IMR-90 (cell line): Measurements from ENCODE around the gene COL2A1. TPM values are rescaled to one million over a fixed set of nuclear protein-coding genes. Genes with fewer than 3 reads are reported as not detected.

Experiments used
- ATAC-seq: fragments of 200-7000 bp; cut with Tn5 transposase; 2 replicates; pipeline ENCODE4 v1.9.1; 2020; ENCODE audit warnings: low read depth, mild to moderate bottlenecking, moderate library complexity
- BruUV-seq: library from RNA; stranded (reverse); fragments of 400-500 nt; replicated peaks from 2 replicates; lab custom pipeline; 2021; lab: Mats Ljungman, UMichigan
- CTCF ChIA-PET: fragments of 300-600 bp; formaldehyde crosslinking; extraction: SDS; loops from one replicate; lab custom pipeline; 2021; ENCODE audit warnings: antibody characterized with exemption; lab: Yijun Ruan, JAX
- POLR2A ChIA-PET: fragments of 300-600 bp; sonication (Branson Sonifier 250); formaldehyde crosslinking; loops from one replicate; lab custom pipeline; 2022; ENCODE audit warnings: antibody characterized with exemption; ENCODE audit not compliant: unreplicated experiment; lab: Charles Lee
- DNase-seq: peaks from one replicate; pipeline ENCODE4 v3.0.0; 2013
- H2AFZ ChIP-seq: replicated peaks from 2 replicates; pipeline ENCODE3; 2013; ENCODE audit warnings: low read length, mild to moderate bottlenecking; ENCODE audit not compliant: poor library complexity
- H2AK5ac ChIP-seq: 2 replicates; pipeline ENCODE4 v1.6.1; 2013; ENCODE audit warnings: low read depth, low read length, inconsistent platforms
- H2AK9ac ChIP-seq: replicated peaks from 2 replicates; pipeline ENCODE3; 2013; ENCODE audit warnings: mild to moderate bottlenecking, low read depth, low read length, moderate library complexity; ENCODE audit not compliant: poor library complexity
- H2BK120ac ChIP-seq: 2 replicates; pipeline ENCODE4 v1.6.1; 2013; ENCODE audit warnings: low read depth, low read length, inconsistent platforms
- H2BK15ac ChIP-seq: 3 replicates; pipeline ENCODE4 v1.6.1; 2013; ENCODE audit warnings: low read depth, low read length, inconsistent platforms
- H2BK20ac ChIP-seq: 2 replicates; pipeline ENCODE4 v1.6.1; 2013; ENCODE audit warnings: low read depth, mild to moderate bottlenecking, inconsistent platforms, low read length, moderate library complexity
- H2BK5ac ChIP-seq: 2 replicates; pipeline ENCODE4 v1.6.1; 2013; ENCODE audit warnings: mild to moderate bottlenecking, low read depth, low read length, inconsistent platforms; ENCODE audit not compliant: poor library complexity, severe bottlenecking
- H3K14ac ChIP-seq: replicated peaks from 2 replicates; pipeline ENCODE4 v1.6.1; 2013; ENCODE audit warnings: low read depth, low read length, inconsistent platforms
- H3K18ac ChIP-seq: 2 replicates; pipeline ENCODE4 v1.6.1; 2013; ENCODE audit warnings: low read depth, low read length, control low read depth
- H3K23ac ChIP-seq: 2 replicates; pipeline ENCODE4 v1.6.1; 2013; ENCODE audit warnings: low read depth, low read length, inconsistent platforms
- H3K27ac ChIP-seq: 2 replicates; pipeline ENCODE4 v1.5.1; 2013; ENCODE audit warnings: mild to moderate bottlenecking, control low read depth, low read length; ENCODE audit not compliant: insufficient read depth
- H3K27me3 ChIP-seq: 2 replicates; pipeline ENCODE4 v1.6.1; 2013; ENCODE audit warnings: low read length; ENCODE audit not compliant: control insufficient read depth, insufficient read depth
- H3K36me3 ChIP-seq: 2 replicates; pipeline ENCODE4 v1.6.1; 2013; ENCODE audit warnings: low read length, mixed read lengths; ENCODE audit not compliant: control insufficient read depth, insufficient read depth
- H3K4ac ChIP-seq: 2 replicates; pipeline ENCODE4 v1.6.1; 2013; ENCODE audit warnings: low read depth, low read length, inconsistent platforms
- H3K4me1 ChIP-seq: 2 replicates; pipeline ENCODE4 v1.6.1; 2013; ENCODE audit warnings: low read length, mixed read lengths; ENCODE audit not compliant: control insufficient read depth, insufficient read depth
- H3K4me2 ChIP-seq: 2 replicates; pipeline ENCODE4 v1.6.1; 2013; ENCODE audit warnings: low read depth, mild to moderate bottlenecking, control low read depth, low read length, moderate library complexity
- H3K4me3 ChIP-seq: 2 replicates; pipeline ENCODE4 v1.5.1; 2013; ENCODE audit warnings: low read depth, mild to moderate bottlenecking, control low read depth, low read length, moderate library complexity; ENCODE audit not compliant: insufficient read depth
- H3K56ac ChIP-seq: 2 replicates; pipeline ENCODE4 v1.6.1; 2013; ENCODE audit warnings: low read length, inconsistent platforms; ENCODE audit not compliant: insufficient read depth; ENCODE audit errors: extremely low read depth
- H3K79me1 ChIP-seq, 2 experiments: 2 replicates each; pipeline ENCODE4 v1.6.1; 2013; ENCODE audit warnings: low read length in 2 of 2, inconsistent platforms in 1 of 2, low read depth in 1 of 2
- H3K9ac ChIP-seq: 2 replicates; pipeline ENCODE4 v1.6.1; 2013; ENCODE audit warnings: low read depth, low read length, control low read depth
- H3K9me1 ChIP-seq: 2 replicates; pipeline ENCODE4 v1.6.1; 2013; ENCODE audit warnings: low read length, inconsistent platforms; ENCODE audit not compliant: insufficient read depth
- H3K9me3 ChIP-seq: 2 replicates; pipeline ENCODE4 v1.6.1; 2013; ENCODE audit warnings: low read length; ENCODE audit not compliant: control insufficient read depth, insufficient read depth
- H4K20me1 ChIP-seq: 2 replicates; pipeline ENCODE4 v1.6.1; 2013; ENCODE audit warnings: low read length, inconsistent platforms; ENCODE audit not compliant: insufficient read depth
- H4K5ac ChIP-seq: 2 replicates; pipeline ENCODE4 v1.6.1; 2013; ENCODE audit warnings: mild to moderate bottlenecking, low read depth, low read length, control low read depth
- H4K8ac ChIP-seq, 2 experiments: 2 replicates each; pipeline ENCODE4 v1.6.1; 2013; ENCODE audit warnings: low read depth in 2 of 2, low read length in 2 of 2, control low read depth in 1 of 2, inconsistent platforms in 1 of 2
- H4K91ac ChIP-seq: 2 replicates; pipeline ENCODE4 v1.6.1; 2013; ENCODE audit warnings: low read depth, low read length, inconsistent platforms; ENCODE audit not compliant: insufficient read depth
- CHD1 ChIP-seq: IDR thresholded peaks from 2 replicates; pipeline ENCODE4 v1.6.1; 2012; ENCODE audit warnings: low read depth, low read length, improper control_type of control experiment
- CTCF ChIP-seq: conservative IDR thresholded peaks from 2 replicates; pipeline ENCODE4 v1.5.1; 2012; ENCODE audit warnings: mild to moderate bottlenecking, low read depth, low read length, improper control_type of control experiment
- FOS ChIP-seq: fragments of 150-350 bp; IDR thresholded peaks from 2 replicates; pipeline ENCODE4 v1.6.1; 2016; ENCODE audit warnings: low read depth, low read length
- MAFK ChIP-seq: IDR thresholded peaks from 2 replicates; pipeline ENCODE4 v1.6.1; 2012; ENCODE audit warnings: low read depth, low read length, improper control_type of control experiment
- MAZ ChIP-seq: IDR thresholded peaks from 2 replicates; pipeline ENCODE4 v1.6.1; 2012; ENCODE audit warnings: low read depth, mild to moderate bottlenecking, low read length, improper control_type of control experiment, moderate library complexity, borderline replicate concordance
- MXI1 ChIP-seq: IDR thresholded peaks from 2 replicates; pipeline ENCODE4 v1.6.1; 2012; ENCODE audit warnings: low read depth, mild to moderate bottlenecking, low read length, moderate library complexity, borderline replicate concordance
- NFE2L2 ChIP-seq: fragments of 150-350 bp; IDR thresholded peaks from 2 replicates; pipeline ENCODE4 v1.6.1; 2016; ENCODE audit warnings: low read depth, mild to moderate bottlenecking, low read length
- POLR2A ChIP-seq: IDR thresholded peaks from 2 replicates; pipeline ENCODE4 v1.6.1; 2012; ENCODE audit warnings: mild to moderate bottlenecking, low read depth, low read length
- RAD21 ChIP-seq: IDR thresholded peaks from 2 replicates; pipeline ENCODE4 v1.6.1; 2012; ENCODE audit warnings: low read length, improper control_type of control experiment
- RCOR1 ChIP-seq: IDR thresholded peaks from 2 replicates; pipeline ENCODE4 v1.6.1; 2012; ENCODE audit warnings: mild to moderate bottlenecking, low read length, improper control_type of control experiment; ENCODE audit not compliant: insufficient replicate concordance
- RFX5 ChIP-seq: IDR thresholded peaks from 2 replicates; pipeline ENCODE4 v1.8.0; 2012; ENCODE audit warnings: low read depth, mild to moderate bottlenecking, low read length, moderate library complexity
- WGBS, 2 experiments: methylation state at CpG; one replicate each; pipeline versions ENCODE4 v1.1.5 to v1.1.7; 2013; ENCODE audit warnings: missing lambda C conversion rate in 2 of 2; ENCODE audit not compliant: insufficient read length in 1 of 2; ENCODE audit errors: extremely low coverage in 2 of 2; 5-methylcytosine and 5-hydroxymethylcytosine counted together
- dilution Hi-C: fragments of 300-500 bp; cut with HindIII; formaldehyde crosslinking; loops from one replicate; pipeline ENCODE4 v1.14.3; 2018; ENCODE audit warnings: low sequenced_read_pairs; ENCODE audit not compliant: unreplicated experiment
- in situ Hi-C: fragments of 300-500 bp; cut with MboI; formaldehyde crosslinking; loops from 3 replicates; pipeline ENCODE4 v1.14.3; 2019; ENCODE audit warnings: low sequenced_read_pairs, inconsistent platforms, mixed read lengths
- intact Hi-C: fragments of 100-400 bp; cut with micrococcal nuclease; formaldehyde crosslinking; loops from 2 replicates; pipeline ENCODE4 v1.10.0; 2022
- polyA plus RNA-seq, 3 experiments: library from polyadenylated mRNA; depleted of rRNA; stranded (reverse); fragments of >200 nt; gene quantifications; 2 replicates each; pipeline ENCODE4 v1.2.3, GENCODE V29; 2012; ENCODE audit warnings: low replicate concordance in 1 of 3
- total RNA-seq: library from RNA; depleted of rRNA; stranded (reverse); fragments of >200 nt; gene quantifications from 2 replicates; pipeline ENCODE4 v1.2.3, GENCODE V29; 2012

The COL2A1 gene
- total and polyA plus RNA-seq, 2 of the 4 experiments (the other 2 are of a cell fraction): 0.05 TPM; not detected in 1

GRCh38 chr12:48032597-48032996, 28.3 kb upstream of the COL2A1 start:
- Histone ChIP-seq H2BK120ac (no peak overlapping the region), H3K36me3 (no peaks in the 10 kb centered on the region), H3K56ac (no peak overlapping the region), H3K9me1 (peaks cover 10% of the 10 kb centered on the region; the same call in 1 of the 2 replicates), H3K23ac (no peak overlapping the region), H2AK5ac (no peak overlapping the region), H4K91ac (no peak overlapping the region), H3K27me3 (peaks cover 38% of the 10 kb centered on the region), H4K20me1 (no peaks in the 10 kb centered on the region), H3K18ac (no peak overlapping the region), H3K4me1 (peaks cover 11% of the 10 kb centered on the region), H3K4me2 (no peak overlapping the region), H3K27ac (no peak overlapping the region), H3K79me1 (no peaks in the 10 kb centered on the region), H3K4me3 (no peak overlapping the region), H2AK9ac (no peak overlapping the region), H3K4ac (no peak overlapping the region), H4K5ac (no peak overlapping the region), H3K9me3 (no peaks in the 10 kb centered on the region), H2BK5ac (no peak overlapping the region), H3K9ac (no peak overlapping the region), H4K8ac (no peak overlapping the region), H2BK15ac (no peak overlapping the region), H2AFZ (no peak overlapping the region), H3K14ac (no peak overlapping the region), H2BK20ac (no peak overlapping the region)
- intact Hi-C loops: no loop called here
- in situ Hi-C loops: no loop called here
- no peak for TF ChIP-seq NFE2L2
- TF ChIP-seq FOS: no peak
- no peak for TF ChIP-seq CHD1
- TF ChIP-seq RFX5: no peak
- TF ChIP-seq RCOR1: no peak
- TF ChIP-seq POLR2A: no peak
- TF ChIP-seq MAFK: no peak
- no peak for TF ChIP-seq MXI1
- TF ChIP-seq RAD21: no peak
- no peak for TF ChIP-seq CTCF
- no peak for TF ChIP-seq MAZ
- ChIA-PET POLR2A (no interaction called here), CTCF (interaction anchor here (0.5 to 0.7 kb wide), 2 partner anchors 9 to 45 kb away, joined by 3 to 5 read pairs; no protein-coding TSS in a partner anchor)
- dilution Hi-C loops: no loop called here
- no TSS peak for BruUV-seq
- WGBS, 2 experiments: no CpG with 5 or more reads among the region's 1 CpG
- DNase-seq (peak; percentile 4), ATAC-seq (no peak)
